Natural killer cell (primary cell): ENCODE data around the gene FANCD2. TPM values are rescaled to one million over a fixed set of nuclear protein-coding genes. Genes with fewer than 3 reads are reported as not detected.
"Not testable (repeated sequence)": the region's sequence is repeated elsewhere in the genome, so short reads cannot be mapped to it uniquely, and the experiment has no call there.

Experiments
- ATAC-seq, 3 donors: fragments of 150-1000 bp in 2 of 3; fragments of 200-7000 bp in 1 of 3; cut with Tn5 transposase; 1 replicate in 1 of 3; 2 replicates in 2 of 3; pipeline ENCODE4 v1.10.0; 2021; ENCODE audit warnings: mild to moderate bottlenecking in 2 of 3, moderate library complexity in 2 of 3
- DNase-seq, 2 donors: peaks; one replicate each; pipeline versions ENCODE4 v3.0.0 to v3.0.0-alpha.2; 2013 to 2021; ENCODE audit warnings: mixed read lengths in 1 of 2
- H3K27ac ChIP-seq: one replicate; pipeline ENCODE4 v1.5.1; 2013; ENCODE audit warnings: mild to moderate bottlenecking, low read length
- H3K27me3 ChIP-seq: one replicate; pipeline ENCODE4 v1.6.1; 2013; ENCODE audit warnings: low read length; ENCODE audit not compliant: control insufficient read depth, insufficient read depth
- H3K36me3 ChIP-seq: one replicate; pipeline ENCODE4 v1.6.1; 2013; ENCODE audit warnings: low read length; ENCODE audit not compliant: control insufficient read depth, insufficient read depth
- H3K4me1 ChIP-seq: one replicate; pipeline ENCODE4 v1.6.1; 2013; ENCODE audit warnings: low read length; ENCODE audit not compliant: control insufficient read depth, insufficient read depth
- H3K4me3 ChIP-seq: one replicate; pipeline ENCODE4 v1.5.1; 2013; ENCODE audit warnings: low read length
- H3K9me3 ChIP-seq: one replicate; pipeline ENCODE4 v1.6.1; 2013; ENCODE audit warnings: low read length; ENCODE audit not compliant: control insufficient read depth, insufficient read depth
- H3K27ac Mint-ChIP-seq, 2 donors: one replicate each; pipeline ENCODE4 v1.8.0; 2022; ENCODE audit warnings: mild to moderate bottlenecking in 2 of 2, mixed read lengths in 2 of 2, moderate library complexity in 1 of 2
- H3K27me3 Mint-ChIP-seq, 2 donors: one replicate each; pipeline ENCODE4 v1.8.0; 2022; ENCODE audit warnings: low read depth in 2 of 2, mixed read lengths in 2 of 2
- H3K36me3 Mint-ChIP-seq: one replicate; pipeline ENCODE4 v1.8.0; 2022; ENCODE audit warnings: mixed read lengths
- H3K4me1 Mint-ChIP-seq, 2 donors: one replicate each; pipeline ENCODE4 v1.8.0; 2022; ENCODE audit warnings: mixed read lengths in 2 of 2
- H3K4me3 Mint-ChIP-seq: one replicate; pipeline ENCODE4 v1.8.0; 2022; ENCODE audit warnings: mild to moderate bottlenecking, moderate library complexity, mixed read lengths
- H3K9me3 Mint-ChIP-seq, 2 donors: one replicate each; pipeline ENCODE4 v1.8.0; 2022; ENCODE audit warnings: mixed read lengths in 2 of 2
- WGBS: methylation state at CpG from one replicate; pipeline ENCODE4 v1.1.7; 2013; ENCODE audit warnings: missing lambda C conversion rate; ENCODE audit not compliant: insufficient coverage; 5-methylcytosine and 5-hydroxymethylcytosine counted together
- intact Hi-C: fragments of 100-400 bp; cut with micrococcal nuclease; formaldehyde crosslinking; loops from one replicate; pipeline ENCODE4 v1.14.2; 2022
- total RNA-seq, 4 donors: library from RNA; stranded (reverse); fragments of 120-200 nt in 1 of 4; gene quantifications; one replicate each; pipeline versions ENCODE4 v1.2.3 to v1.2.4, GENCODE V29; 2013 to 2022
- TF ChIP-seq, protein P1 (sequence below): fragments of 200-600 bp; IDR thresholded peaks from one replicate; pipeline ENCODE4 v1.8.0; 2022; ENCODE audit warnings: antibody characterized with exemption

The FANCD2 gene
- total RNA-seq, 3 donors from 2014 or later (not counting 1 experiment from before 2014, with no cell fraction given): 9.0 to 15.7 (median 14.6) TPM

- 90% methylated on average over 9 of the region's 10 CpGs for WGBS
- Histone ChIP-seq H3K9me3 (no peaks in the 10 kb centered on the region), H3K4me3 (no peak overlapping the region), H3K4me1 (peaks cover 31% of the 10 kb centered on the region), H3K36me3 (no peaks in the 10 kb centered on the region), H3K27me3 (no peaks in the 10 kb centered on the region), H3K27ac (no peak overlapping the region)
- Mint-ChIP-seq H3K9me3 (no peaks in the 10 kb centered on the region), H3K27me3 (peaks cover 0 to 2% of the 10 kb centered on the region in 2 donors), H3K36me3 (no peaks in the 10 kb centered on the region), H3K4me1 (peaks cover 28 to 29% of the 10 kb centered on the region in 2 donors), H3K27ac (no peak overlapping the region), H3K4me3 (peak overlapping the region; percentile 17)
- intact Hi-C loops: no loop called here
- DNase-seq (no peak), ATAC-seq (no peak)
- TF ChIP-seq, protein P1, sequence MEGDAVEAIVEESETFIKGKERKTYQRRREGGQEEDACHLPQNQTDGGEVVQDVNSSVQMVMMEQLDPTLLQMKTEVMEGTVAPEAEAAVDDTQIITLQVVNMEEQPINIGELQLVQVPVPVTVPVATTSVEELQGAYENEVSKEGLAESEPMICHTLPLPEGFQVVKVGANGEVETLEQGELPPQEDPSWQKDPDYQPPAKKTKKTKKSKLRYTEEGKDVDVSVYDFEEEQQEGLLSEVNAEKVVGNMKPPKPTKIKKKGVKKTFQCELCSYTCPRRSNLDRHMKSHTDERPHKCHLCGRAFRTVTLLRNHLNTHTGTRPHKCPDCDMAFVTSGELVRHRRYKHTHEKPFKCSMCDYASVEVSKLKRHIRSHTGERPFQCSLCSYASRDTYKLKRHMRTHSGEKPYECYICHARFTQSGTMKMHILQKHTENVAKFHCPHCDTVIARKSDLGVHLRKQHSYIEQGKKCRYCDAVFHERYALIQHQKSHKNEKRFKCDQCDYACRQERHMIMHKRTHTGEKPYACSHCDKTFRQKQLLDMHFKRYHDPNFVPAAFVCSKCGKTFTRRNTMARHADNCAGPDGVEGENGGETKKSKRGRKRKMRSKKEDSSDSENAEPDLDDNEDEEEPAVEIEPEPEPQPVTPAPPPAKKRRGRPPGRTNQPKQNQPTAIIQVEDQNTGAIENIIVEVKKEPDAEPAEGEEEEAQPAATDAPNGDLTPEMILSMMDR: no peak
These were observed 20.0 kb upstream of the FANCD2 start for GRCh38 chr3:10006048-10006761.

DNA sequence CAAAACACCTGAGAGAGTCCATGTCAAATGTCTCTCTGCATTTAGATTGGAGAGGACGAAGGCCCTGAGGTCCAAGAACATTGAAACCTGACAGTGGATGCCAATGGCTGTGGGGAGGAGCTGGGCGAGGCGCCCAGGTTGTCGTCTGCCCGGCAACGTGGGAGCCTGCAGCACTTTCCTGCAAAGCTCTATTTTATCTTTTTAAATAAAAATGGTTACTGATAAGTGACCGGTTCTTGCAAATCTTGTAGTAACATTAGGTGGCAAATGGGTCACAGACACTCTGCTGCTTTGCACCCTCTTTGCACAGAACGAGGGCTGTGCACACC lies 19.5 kb upstream of the FANCD2 start:
- intact Hi-C loops: no loop called here
- no peak overlapping the region for H3K4me3 Mint-ChIP-seq
- TF ChIP-seq, protein P1: no peak
- no peaks in the 10 kb centered on the region for H3K27me3 ChIP-seq
- H3K9me3 ChIP-seq: no peaks in the 10 kb centered on the region
- ATAC-seq (no peak), DNase-seq (no peak)
- 93% methylated on average over 8 of the region's 8 CpGs for WGBS
- no peaks in the 10 kb centered on the region for H3K36me3 Mint-ChIP-seq
- no peaks in the 10 kb centered on the region for H3K9me3 Mint-ChIP-seq
- H3K27me3 Mint-ChIP-seq: peaks cover 0 to 2% of the 10 kb centered on the region in 2 donors
- H3K4me3 ChIP-seq: no peak overlapping the region
- no peaks in the 10 kb centered on the region for H3K36me3 ChIP-seq
- peaks cover 28 to 30% of the 10 kb centered on the region in 2 donors for H3K4me1 Mint-ChIP-seq
- no peak overlapping the region for H3K27ac ChIP-seq
- no peak overlapping the region for H3K27ac Mint-ChIP-seq
- peaks cover 36% of the 10 kb centered on the region for H3K4me1 ChIP-seq

DNA sequence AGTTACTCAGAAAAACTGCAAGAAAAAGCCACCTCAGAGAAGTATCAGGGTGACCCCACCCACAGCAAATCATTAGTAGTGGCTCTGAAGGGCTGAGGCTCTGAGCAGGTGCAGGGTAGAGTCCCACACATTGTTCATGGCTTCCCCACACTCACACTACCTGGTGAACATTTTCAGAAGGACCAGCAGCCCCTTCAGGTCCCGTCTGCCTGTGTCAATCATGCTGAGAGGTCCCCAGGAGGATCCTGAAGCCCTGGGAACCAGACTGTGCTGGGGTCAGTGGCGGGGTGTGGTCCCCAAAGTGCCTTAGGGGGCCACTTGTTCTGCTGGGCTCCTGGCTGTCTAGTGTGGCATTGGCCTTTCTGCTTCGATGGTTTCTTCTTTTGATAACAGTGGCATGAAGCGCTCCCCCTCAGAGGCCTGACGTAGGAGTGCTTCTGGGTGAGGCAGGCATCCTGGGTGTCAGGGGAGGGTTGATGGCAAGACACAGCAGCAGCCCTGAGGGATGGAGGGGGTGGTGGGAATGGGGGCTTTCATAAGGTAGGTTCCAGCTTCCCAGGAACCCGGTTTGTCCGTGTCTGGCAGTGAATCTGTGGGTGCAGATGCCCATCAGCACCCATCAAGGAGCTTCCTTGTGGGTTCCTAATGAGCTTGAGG lies 19.0 kb upstream of the FANCD2 start:
- TF ChIP-seq, protein P1: no peak
- Histone ChIP-seq H3K27ac (no peak overlapping the region), H3K4me3 (no peak overlapping the region), H3K9me3 (no peaks in the 10 kb centered on the region), H3K36me3 (no peaks in the 10 kb centered on the region), H3K4me1 (peaks cover 36% of the 10 kb centered on the region), H3K27me3 (no peaks in the 10 kb centered on the region)
- no peak for DNase-seq
- Mint-ChIP-seq H3K27me3 (peaks cover 0 to 2% of the 10 kb centered on the region in 2 donors), H3K27ac (no peak overlapping the region), H3K36me3 (no peaks in the 10 kb centered on the region), H3K4me1 (peaks cover 28 to 36% of the 10 kb centered on the region in 2 donors), H3K4me3 (no peak overlapping the region), H3K9me3 (no peaks in the 10 kb centered on the region)
- no peak for ATAC-seq
- intact Hi-C loops: no loop called here
- 83% methylated on average over 7 of the region's 7 CpGs for WGBS

DNA sequence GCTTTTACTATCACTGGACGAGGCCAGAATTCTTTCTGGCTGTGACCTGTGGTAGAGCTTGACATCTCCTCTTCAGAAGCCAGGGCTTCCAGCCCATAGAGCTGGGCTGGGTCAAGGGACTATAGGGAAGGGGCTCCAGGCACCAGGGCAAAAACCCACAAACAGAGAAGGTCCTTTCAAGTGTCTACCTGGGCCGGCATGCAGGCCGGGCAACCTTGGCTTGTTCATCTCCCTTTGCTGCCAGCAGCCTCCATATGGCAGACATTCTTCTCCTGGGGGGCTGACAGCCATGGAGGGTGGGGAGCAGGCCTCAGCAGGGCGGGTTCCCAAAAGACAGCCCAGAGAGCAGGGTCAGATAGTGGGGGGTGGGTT lies 18.0 kb upstream of the FANCD2 start:
- H3K4me3 ChIP-seq, H3K36me3 ChIP-seq, DNase-seq, H3K27ac Mint-ChIP-seq, H3K27me3 Mint-ChIP-seq, H3K36me3 Mint-ChIP-seq, H3K9me3 ChIP-seq, intact Hi-C loops, H3K27ac ChIP-seq, H3K9me3 Mint-ChIP-seq, ATAC-seq, H3K27me3 ChIP-seq: not testable (repeated sequence)
- H3K4me1 Mint-ChIP-seq: peaks cover 28 to 39% of the 10 kb centered on the region in 2 donors
- H3K4me3 Mint-ChIP-seq: peak overlapping the region; percentile 45
- peaks cover 36% of the 10 kb centered on the region for H3K4me1 ChIP-seq
- 96% methylated on average over 4 of the region's 4 CpGs for WGBS
